ENCODE measurements around the gene TAOK1.

The TAOK1 gene

GRCh38 chr17:29379084-29379991 lies 10.8 kb upstream of the TAOK1 start:
- DNase-seq (ENCODE audit: low spot score), result no peak

- no peak for DNase-seq (ENCODE audit: low spot score)
These were observed 6.5 kb upstream of the TAOK1 start for GRCh38 chr17:29383686-29384085.

GRCh38 chr17:29384901-29385300 lies 5.3 kb upstream of the TAOK1 start:
- no peak for DNase-seq (ENCODE audit: low spot score)

- no peak for DNase-seq (ENCODE audit: low spot score)
These were observed 3.4 kb upstream of the TAOK1 start for GRCh38 chr17:29386760-29387159.

- DNase-seq (ENCODE audit: low spot score), result no peak
These were observed 1.2 kb upstream of the TAOK1 start for GRCh38 chr17:29388937-29389336.

- no peak for DNase-seq (ENCODE audit: low spot score)
These were observed 878 bp downstream of the TAOK1 start for GRCh38 chr17:29390851-29391631.

- DNase-seq (ENCODE audit: low spot score), result no peak
These were observed 3.3 kb downstream of the TAOK1 start for GRCh38 chr17:29393436-29393835.

- DNase-seq (ENCODE audit: low spot score), result no peak
These were observed 4.6 kb downstream of the TAOK1 start for GRCh38 chr17:29394761-29395160.

- DNase-seq (ENCODE audit: low spot score), result no peak
These were observed 5.9 kb downstream of the TAOK1 start for GRCh38 chr17:29396066-29396465.

GRCh38 chr17:29399634-29400033 lies 9.5 kb downstream of the TAOK1 start:
- no peak for DNase-seq (ENCODE audit: low spot score)

GRCh38 chr17:29400818-29401217 lies 10.7 kb downstream of the TAOK1 start:
- DNase-seq (ENCODE audit: low spot score), result no peak

GRCh38 chr17:29401258-29401657 lies 11.1 kb downstream of the TAOK1 start:
- no peak for DNase-seq (ENCODE audit: low spot score)

GRCh38 chr17:29407856-29408255 lies 17.7 kb downstream of the TAOK1 start:
- no peak for DNase-seq (ENCODE audit: low spot score)

GRCh38 chr17:29409963-29410362 lies 19.8 kb downstream of the TAOK1 start:
- DNase-seq (ENCODE audit: low spot score), result no peak

GRCh38 chr17:29412780-29413565 lies 22.8 kb downstream of the TAOK1 start:
- no peak for DNase-seq (ENCODE audit: low spot score)

GRCh38 chr17:29420128-29420527 lies 30.0 kb downstream of the TAOK1 start:
- no peak for DNase-seq (ENCODE audit: low spot score)

GRCh38 chr17:29430275-29430674 lies 40.1 kb downstream of the TAOK1 start:
- no peak for DNase-seq (ENCODE audit: low spot score)

- no peak for DNase-seq (ENCODE audit: low spot score)
These were observed 43.4 kb downstream of the TAOK1 start for GRCh38 chr17:29433541-29433940.

- no peak for DNase-seq (ENCODE audit: low spot score)
These were observed 44.4 kb downstream of the TAOK1 start for GRCh38 chr17:29434550-29434949.

GRCh38 chr17:29442451-29442850 lies 52.3 kb downstream of the TAOK1 start:
- no peak for DNase-seq (ENCODE audit: low spot score)

GRCh38 chr17:29443041-29443739 lies 53.0 kb downstream of the TAOK1 start:
- DNase-seq (ENCODE audit: low spot score), result no peak

GRCh38 chr17:29444589-29444988 lies 54.4 kb downstream of the TAOK1 start:
- DNase-seq (ENCODE audit: low spot score), result no peak

All from hematopoietic multipotent progenitor cell treated with erythropoietin and hydrocortisone succinate and interleukin-3 and kit ligand, for 17 days (in vitro differentiated cells).